Ishikawa (cell line): ENCODE results near the gene STPG1.

ENCODE experiments used
- CEBPB ChIP-seq: IDR thresholded peaks from 2 replicates; pipeline ENCODE4 v1.6.1; 2012
- CREB1 ChIP-seq: IDR thresholded peaks from 2 replicates; pipeline ENCODE4 v1.6.1; 2012; ENCODE audit warnings: low read depth
- EGR1 ChIP-seq: IDR thresholded peaks from 2 replicates; pipeline ENCODE4 v1.6.1; 2012
- EP300 ChIP-seq: IDR thresholded peaks from 2 replicates; pipeline ENCODE4 v1.6.1; 2012; ENCODE audit warnings: borderline replicate concordance
- FOXM1 ChIP-seq: IDR thresholded peaks from 2 replicates; pipeline ENCODE4 v1.6.1; 2012; ENCODE audit warnings: low read depth, borderline replicate concordance
- NFIC ChIP-seq: IDR thresholded peaks from 2 replicates; pipeline ENCODE4 v1.6.1; 2012
- RAD21 ChIP-seq: IDR thresholded peaks from 2 replicates; pipeline ENCODE4 v1.6.1; 2012; ENCODE audit warnings: low read depth
- REST ChIP-seq: IDR thresholded peaks from 2 replicates; pipeline ENCODE4 v1.6.1; 2012; ENCODE audit warnings: low read depth, mild to moderate bottlenecking
- TAF1 ChIP-seq: IDR thresholded peaks from 2 replicates; pipeline ENCODE4 v1.6.1; 2012; ENCODE audit warnings: low read depth, mild to moderate bottlenecking
- TCF12 ChIP-seq: IDR thresholded peaks from 2 replicates; pipeline ENCODE4 v1.6.1; 2012; ENCODE audit warnings: low read depth
- TEAD4 ChIP-seq: IDR thresholded peaks from 2 replicates; pipeline ENCODE4 v1.6.1; 2012
- USF1 ChIP-seq: IDR thresholded peaks from 2 replicates; pipeline ENCODE4 v1.6.1; 2012
- YY1 ChIP-seq: IDR thresholded peaks from 2 replicates; pipeline ENCODE4 v1.6.1; 2012; ENCODE audit warnings: low read depth
- ZBTB7A ChIP-seq: IDR thresholded peaks from 2 replicates; pipeline ENCODE4 v1.6.1; 2012; ENCODE audit warnings: low read depth
- TF ChIP-seq, protein P1 (sequence below): IDR thresholded peaks from 2 replicates; pipeline ENCODE4 v1.6.1; 2012

STPG1 gene

GRCh38 chr1:24373044-24373443 is 40.5 kb downstream of the STPG1 start:
- no peak for TF ChIP-seq NFIC
- no peak for TF ChIP-seq USF1

DNA sequence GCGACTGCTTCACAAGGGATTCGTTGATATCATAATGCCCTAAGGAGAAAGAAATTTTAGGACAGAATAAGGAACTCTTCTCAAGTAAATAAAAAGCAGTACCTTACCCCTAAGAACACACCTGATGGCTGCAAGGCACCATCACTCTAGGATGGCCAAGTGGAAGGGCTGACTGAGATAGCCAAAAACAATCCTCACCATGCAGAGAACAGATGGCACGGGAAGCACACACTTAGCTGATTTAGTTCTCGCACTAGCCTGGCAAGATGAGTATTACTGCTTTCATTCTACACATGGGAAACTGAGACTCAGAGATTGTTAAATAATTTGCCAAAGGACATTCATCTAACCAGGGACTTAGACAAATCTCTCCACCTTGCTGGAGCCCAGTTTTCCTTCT is 43.8 kb downstream of the STPG1 start:
- TF ChIP-seq TCF12 (no peak), CREB1 (no peak), FOXM1 (no peak), TAF1 (no peak), ZBTB7A (no peak), USF1 (no peak), NFIC (no peak)
- TF ChIP-seq, protein P1, sequence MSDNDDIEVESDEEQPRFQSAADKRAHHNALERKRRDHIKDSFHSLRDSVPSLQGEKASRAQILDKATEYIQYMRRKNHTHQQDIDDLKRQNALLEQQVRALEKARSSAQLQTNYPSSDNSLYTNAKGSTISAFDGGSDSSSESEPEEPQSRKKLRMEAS = no peak

DNA sequence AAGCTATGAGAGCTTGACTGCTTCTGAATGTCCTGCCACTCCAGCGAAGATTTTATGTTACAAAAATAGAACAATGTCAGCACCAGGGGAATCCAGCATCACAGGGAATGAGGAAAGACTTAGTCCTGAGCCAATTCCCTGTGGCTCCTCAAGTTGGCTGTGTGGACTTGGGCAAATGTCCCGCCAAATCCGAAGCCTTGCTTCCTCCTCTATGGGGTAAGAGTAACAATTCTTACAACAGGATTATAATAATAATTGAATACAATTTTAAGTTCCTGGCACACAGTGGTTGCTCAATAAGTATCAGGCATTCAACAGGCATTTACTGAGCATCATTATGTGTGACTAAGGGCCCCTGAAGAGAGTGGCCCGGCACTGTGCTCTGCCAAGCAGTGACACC is 44.4 kb downstream of the STPG1 start:
- TF ChIP-seq YY1 (no peak), RAD21 (no peak), EGR1 (no peak), NFIC (no peak), TAF1 (no peak)
- TF ChIP-seq, protein P1 = no peak

DNA sequence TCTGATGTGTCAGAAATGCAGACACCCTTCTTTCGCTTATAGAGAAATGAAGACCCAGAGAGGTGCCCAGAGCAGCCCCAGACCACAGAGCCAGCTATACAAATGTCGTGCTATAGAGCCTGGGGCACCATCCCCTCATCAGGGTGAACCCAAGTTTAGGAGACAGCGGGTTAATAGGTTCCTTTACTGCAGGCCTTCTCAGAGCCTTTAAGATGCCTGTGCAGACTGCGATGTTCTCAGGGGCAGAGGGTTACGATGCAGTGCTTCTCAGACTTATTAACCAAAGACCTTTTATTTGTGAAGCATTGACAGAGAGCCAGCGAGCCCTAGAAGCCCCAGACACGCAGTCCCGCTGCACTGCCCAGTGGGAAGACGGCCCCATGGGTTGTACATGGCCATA is 46.9 kb downstream of the STPG1 start:
- TF ChIP-seq FOXM1 (no peak), YY1 (no peak), TAF1 (no peak), TEAD4 (no peak), CREB1 (no peak), EP300 (no peak), NFIC (no peak), EGR1 (no peak), CEBPB (no peak), RAD21 (no peak), TCF12 (no peak), USF1 (no peak), REST (no peak)
- TF ChIP-seq, protein P1 = no peak

- TF ChIP-seq YY1 = no peak
- no peak for TF ChIP-seq REST
- TF ChIP-seq CEBPB = no peak
- TF ChIP-seq ZBTB7A = no peak
- no peak for TF ChIP-seq USF1
- TF ChIP-seq FOXM1 = no peak
These were observed 48.5 kb downstream of the STPG1 start for GRCh38 chr1:24364975-24365678.

- TF ChIP-seq FOXM1 = no peak
- TF ChIP-seq USF1 = no peak
These were observed 49.0 kb downstream of the STPG1 start for GRCh38 chr1:24364605-24364974.
